Measurements from ENCODE around the gene NUDC.
A peak's percentile ranks its signal among the peaks of the same experiment; 100 is the strongest.

Gene NUDC

DNA sequence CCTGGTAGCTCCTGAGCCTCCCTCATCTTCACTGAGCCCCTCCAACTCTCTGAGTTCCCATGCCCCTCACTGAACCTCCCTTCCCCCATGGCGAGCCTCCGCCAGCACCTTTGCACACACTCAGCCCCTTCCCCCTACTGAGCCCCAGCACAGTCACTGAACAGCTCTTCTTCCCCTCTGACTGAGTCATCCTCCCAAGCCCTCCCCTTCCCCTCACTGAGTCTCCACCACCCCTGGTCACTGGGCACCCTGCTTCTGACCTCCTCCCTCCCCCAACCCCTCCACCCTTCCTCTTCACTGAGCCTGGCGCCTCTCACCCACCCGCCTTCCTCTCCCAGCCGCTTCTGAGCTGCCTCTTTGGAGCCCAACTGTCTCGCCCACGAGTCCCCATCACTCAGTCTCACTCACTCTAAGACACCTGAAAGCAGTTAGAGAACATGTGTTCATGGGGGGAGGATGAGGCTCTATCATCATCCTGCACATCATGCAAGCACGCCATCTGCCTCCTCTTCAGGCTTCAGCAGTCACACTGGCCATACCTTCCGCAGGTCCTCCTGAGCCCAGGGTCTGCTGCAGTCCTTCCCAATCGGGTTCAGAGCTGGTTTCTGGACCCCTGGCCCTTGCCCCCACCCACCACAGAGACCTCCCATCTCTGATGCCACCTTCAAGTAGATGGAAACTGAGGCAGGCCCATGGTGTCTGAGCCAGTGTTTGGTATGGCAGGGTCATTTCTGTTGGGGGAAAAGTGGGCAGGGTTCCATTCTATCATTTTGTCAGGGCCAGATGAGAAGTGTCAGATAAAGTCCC is 70.0 kb downstream of the NUDC start:
- TF ChIP-seq, protein P1, sequence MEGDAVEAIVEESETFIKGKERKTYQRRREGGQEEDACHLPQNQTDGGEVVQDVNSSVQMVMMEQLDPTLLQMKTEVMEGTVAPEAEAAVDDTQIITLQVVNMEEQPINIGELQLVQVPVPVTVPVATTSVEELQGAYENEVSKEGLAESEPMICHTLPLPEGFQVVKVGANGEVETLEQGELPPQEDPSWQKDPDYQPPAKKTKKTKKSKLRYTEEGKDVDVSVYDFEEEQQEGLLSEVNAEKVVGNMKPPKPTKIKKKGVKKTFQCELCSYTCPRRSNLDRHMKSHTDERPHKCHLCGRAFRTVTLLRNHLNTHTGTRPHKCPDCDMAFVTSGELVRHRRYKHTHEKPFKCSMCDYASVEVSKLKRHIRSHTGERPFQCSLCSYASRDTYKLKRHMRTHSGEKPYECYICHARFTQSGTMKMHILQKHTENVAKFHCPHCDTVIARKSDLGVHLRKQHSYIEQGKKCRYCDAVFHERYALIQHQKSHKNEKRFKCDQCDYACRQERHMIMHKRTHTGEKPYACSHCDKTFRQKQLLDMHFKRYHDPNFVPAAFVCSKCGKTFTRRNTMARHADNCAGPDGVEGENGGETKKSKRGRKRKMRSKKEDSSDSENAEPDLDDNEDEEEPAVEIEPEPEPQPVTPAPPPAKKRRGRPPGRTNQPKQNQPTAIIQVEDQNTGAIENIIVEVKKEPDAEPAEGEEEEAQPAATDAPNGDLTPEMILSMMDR (IDR thresholded peaks at IDR 0.05; ENCODE audit: low read depth, low read length): no peak
- no peak overlapping the region for H3K4me3 ChIP-seq (ENCODE audit: low read depth, low read length)

DNA sequence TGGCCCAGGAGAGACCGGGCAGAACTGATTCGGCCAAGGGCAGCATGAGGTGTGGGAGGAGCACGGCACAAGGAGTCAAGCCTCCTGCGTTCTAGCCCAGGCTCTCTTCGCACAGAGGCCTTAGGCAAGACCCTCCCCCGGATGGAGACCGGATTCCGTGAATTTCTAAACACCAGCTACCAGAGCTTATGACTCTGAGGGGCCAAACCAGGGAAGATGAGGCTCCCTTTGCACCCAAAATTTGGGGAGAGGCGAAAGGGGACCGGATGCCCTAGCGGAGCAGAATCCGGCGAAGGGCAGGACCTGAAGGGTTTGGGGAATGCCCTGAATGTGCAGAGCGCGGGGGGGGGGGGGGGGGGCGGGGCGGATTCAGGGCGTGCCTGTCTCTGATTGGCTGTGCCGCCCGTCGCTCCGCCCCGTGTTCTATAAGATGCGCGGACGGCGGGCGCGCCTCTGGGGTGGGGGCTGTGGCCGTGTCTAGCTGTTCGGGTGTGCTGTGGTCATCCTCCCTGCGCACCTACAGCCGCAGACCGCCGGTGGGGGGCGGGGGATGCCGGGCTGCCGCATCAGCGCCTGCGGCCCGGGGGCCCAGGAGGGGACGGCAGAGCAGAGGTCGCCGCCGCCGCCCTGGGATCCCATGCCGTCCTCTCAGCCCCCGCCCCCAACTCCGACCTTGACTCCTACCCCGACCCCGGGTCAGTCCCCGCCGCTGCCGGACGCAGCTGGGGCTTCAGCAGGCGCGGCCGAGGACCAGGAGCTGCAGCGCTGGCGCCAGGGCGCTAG is 71.9 kb downstream of the NUDC start, which contains the start of gene TRNP1:
TSS of gene TRNP1 (plus strand) at position 456 of the 783 bp plus-strand sequence. CDS start at position 551, 95 bp downstream.
- TF ChIP-seq, protein P1 (IDR thresholded peaks at IDR 0.05; ENCODE audit: low read depth, low read length): no peak
- peak within 1 kb of the TSS; percentile 87 for H3K4me3 ChIP-seq (ENCODE audit: low read depth, low read length)

DNA sequence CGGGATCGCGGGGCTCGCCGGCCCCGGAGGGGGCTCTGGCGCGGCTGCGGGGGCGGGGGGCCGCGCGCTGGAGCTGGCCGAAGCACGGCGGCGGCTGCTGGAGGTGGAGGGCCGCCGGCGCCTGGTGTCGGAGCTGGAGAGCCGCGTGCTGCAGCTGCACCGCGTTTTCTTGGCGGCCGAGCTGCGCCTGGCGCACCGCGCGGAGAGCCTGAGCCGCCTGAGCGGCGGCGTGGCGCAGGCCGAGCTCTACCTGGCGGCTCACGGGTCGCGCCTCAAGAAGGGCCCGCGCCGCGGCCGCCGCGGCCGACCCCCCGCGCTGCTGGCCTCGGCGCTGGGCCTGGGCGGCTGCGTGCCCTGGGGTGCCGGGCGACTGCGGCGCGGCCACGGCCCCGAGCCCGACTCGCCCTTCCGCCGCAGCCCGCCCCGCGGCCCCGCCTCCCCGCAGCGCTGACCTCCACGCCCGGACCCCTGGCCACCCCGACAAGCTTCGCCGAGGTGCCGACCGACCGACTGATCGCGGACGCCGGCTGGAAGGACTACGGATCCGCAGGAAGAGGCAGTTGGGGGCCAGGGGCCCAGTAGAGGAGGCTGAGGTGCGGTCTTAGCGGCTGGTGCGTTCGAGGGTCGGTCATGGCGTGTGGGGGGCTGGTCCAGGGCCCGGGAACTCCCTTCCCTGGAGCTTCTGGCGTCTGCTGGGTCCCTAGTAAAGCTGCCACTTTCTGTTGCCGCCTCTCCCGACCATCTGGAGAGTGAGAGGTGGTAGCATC is 72.7 kb downstream of the NUDC start:
- TF ChIP-seq, protein P1 (IDR thresholded peaks at IDR 0.05; ENCODE audit: low read depth, low read length): no peak
- peak overlapping the region; percentile 87 for H3K4me3 ChIP-seq (ENCODE audit: low read depth, low read length)

DNA sequence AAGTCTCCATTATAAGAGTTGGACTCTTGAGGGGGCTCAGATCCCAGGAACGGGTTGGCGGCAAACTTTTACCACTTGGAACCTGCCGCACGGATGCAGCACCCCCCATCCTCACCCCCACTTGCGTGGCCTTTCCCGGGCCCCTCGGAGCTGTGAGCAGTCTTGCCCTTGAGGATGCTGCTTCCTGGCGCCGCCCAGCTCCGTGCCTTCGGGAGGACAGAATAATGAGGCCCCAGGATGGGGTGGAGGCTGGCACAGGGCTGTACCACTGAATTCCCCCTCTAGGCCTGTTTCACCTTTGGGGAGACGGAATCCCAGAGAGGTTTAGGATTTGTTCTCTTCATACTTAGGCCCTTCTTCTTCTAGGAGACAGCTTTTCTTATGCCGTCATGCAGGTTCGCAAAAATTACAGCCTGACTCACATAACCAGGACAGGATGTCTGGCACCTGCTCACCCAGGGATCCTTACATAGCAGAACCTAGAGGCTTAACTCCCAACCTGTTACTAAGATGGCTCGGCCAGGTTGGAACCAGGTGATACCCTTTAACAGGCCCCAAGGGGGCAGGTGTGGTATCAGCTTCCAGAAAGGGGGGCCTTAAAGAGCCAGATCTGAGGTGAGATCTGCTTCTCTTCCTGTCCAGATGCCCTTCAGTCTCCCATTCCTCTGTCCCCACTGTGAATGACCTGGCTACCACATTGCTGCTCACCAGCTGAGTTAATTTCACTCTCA is 73.4 kb downstream of the NUDC start:
- TF ChIP-seq, protein P1 (IDR thresholded peaks at IDR 0.05; ENCODE audit: low read depth, low read length): no peak
- H3K4me3 ChIP-seq (ENCODE audit: low read depth, low read length): peak overlapping the region; percentile 87

DNA sequence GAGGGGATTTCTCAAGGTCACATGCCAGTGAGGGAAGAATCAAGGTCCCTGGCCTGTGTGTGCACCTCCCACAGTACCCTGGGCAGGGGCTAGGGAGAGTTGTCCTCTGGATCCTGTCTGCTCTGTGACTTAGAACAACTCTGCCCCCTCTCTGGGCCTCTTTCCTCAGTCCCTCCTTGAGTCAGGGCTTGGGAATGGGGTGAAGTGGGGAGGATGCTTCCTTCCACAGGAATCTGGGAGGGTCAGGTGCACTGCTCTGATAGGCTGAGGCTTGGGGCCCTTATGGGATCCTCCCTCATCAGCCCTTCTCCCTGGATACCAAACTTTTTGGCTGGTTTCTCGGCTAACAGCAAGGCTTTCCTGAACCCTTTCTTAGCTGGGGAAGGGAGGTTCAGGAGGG is 74.5 kb downstream of the NUDC start:
- TF ChIP-seq, protein P1 (IDR thresholded peaks at IDR 0.05; ENCODE audit: low read depth, low read length): no peak
- H3K4me3 ChIP-seq (ENCODE audit: low read depth, low read length): peak overlapping the region; percentile 87
